OCI-LY1 (cell line): ENCODE measurements around the gene CAMK4.

Experiments
- CTCF ChIP-seq: fragments of 200-600 bp; sonication (generic), shearing (Covaris generic); IDR thresholded peaks from 2 replicates; pipeline ENCODE4 v1.5.1; 2017; ENCODE audit warnings: mild to moderate bottlenecking, antibody characterized with exemption, low read length, moderate library complexity, mixed read lengths
- EZH2 ChIP-seq: fragments of 200-600 bp; sonication (generic), shearing (Covaris generic); IDR thresholded peaks from 2 replicates; pipeline ENCODE4 v1.8.0; 2017; ENCODE audit warnings: borderline replicate concordance, mixed run types, mild to moderate bottlenecking, antibody characterized with exemption, low read length, moderate library complexity, mixed read lengths

GRCh38 chr5:111379391-111379816 is 155.2 kb downstream of the CAMK4 start:
- TF ChIP-seq CTCF (no peak), EZH2 (no peak)
